GM18502 (cell line): ENCODE measurements around the gene ACY1.
"Not testable (repeated sequence)": the region's sequence is repeated elsewhere in the genome, so short reads cannot be mapped to it uniquely, and the experiment has no call there.

ENCODE experiments used
- ATAC-seq: cut with Tn5 transposase; IDR thresholded peaks from one replicate; pipeline ENCODE4 v1.9.1; 2021; ENCODE audit warnings: mild to moderate bottlenecking; ENCODE audit not compliant: unreplicated experiment, poor library complexity

Gene ACY1

GRCh38 chr3:51980253-51980652 is 3.1 kb upstream of the ACY1 start:
- no peak for ATAC-seq

GRCh38 chr3:51982352-51982837 is 940 bp upstream of the ACY1 start:
- ATAC-seq: peak; percentile 52

DNA sequence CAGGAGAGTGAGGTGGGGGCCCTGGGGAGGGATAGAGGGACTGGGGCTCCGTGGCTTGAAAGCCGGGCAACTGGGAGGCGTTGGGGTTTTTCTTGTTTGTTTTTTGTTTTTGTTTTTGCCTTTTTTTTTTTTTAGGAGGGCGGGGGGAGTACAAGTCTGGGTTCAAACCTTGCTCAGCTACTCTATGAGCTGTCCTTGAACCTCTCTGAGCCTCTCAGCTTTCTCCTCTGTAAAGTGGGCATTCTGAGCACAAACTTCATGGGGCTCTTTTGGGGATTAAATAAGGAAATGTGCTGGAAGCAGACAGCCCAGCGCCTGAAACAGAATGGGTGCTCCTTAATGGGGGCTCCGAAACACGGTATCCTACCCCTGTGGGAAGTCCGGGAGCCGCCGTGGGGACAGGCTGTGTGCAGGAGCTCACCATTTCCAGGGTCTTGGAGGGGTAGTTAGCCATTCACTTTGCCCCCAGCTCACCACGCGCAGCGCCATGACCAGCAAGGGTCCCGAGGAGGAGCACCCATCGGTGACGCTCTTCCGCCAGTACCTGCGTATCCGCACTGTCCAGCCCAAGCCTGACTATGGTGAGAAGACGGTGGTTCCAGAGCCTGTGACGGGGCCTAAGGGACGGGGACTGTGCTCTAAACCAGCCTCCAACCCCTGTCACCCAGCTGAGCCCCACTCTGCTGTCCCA is 388 bp downstream of the ACY1 start:
- no peak for ATAC-seq

- no peak for ATAC-seq
Observed at GRCh38 chr3:51984269-51984647, 923 bp downstream of the ACY1 start.

DNA sequence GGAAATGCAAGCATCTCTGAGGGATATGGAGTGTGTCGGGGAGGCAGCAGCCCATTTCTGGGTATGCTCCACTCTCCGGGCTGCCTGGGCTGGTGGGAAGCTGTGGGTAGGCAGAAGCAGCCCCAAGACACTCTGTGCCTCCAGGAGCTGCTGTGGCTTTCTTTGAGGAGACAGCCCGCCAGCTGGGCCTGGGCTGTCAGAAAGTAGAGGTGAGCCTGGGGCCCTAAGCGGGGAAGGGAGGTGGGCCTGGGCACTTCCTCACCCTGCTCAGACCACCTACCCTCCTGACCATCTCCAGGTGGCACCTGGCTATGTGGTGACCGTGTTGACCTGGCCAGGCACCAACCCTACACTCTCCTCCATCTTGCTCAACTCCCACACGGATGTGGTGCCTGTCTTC is 1.7 kb downstream of the ACY1 start:
- ATAC-seq: no peak

DNA sequence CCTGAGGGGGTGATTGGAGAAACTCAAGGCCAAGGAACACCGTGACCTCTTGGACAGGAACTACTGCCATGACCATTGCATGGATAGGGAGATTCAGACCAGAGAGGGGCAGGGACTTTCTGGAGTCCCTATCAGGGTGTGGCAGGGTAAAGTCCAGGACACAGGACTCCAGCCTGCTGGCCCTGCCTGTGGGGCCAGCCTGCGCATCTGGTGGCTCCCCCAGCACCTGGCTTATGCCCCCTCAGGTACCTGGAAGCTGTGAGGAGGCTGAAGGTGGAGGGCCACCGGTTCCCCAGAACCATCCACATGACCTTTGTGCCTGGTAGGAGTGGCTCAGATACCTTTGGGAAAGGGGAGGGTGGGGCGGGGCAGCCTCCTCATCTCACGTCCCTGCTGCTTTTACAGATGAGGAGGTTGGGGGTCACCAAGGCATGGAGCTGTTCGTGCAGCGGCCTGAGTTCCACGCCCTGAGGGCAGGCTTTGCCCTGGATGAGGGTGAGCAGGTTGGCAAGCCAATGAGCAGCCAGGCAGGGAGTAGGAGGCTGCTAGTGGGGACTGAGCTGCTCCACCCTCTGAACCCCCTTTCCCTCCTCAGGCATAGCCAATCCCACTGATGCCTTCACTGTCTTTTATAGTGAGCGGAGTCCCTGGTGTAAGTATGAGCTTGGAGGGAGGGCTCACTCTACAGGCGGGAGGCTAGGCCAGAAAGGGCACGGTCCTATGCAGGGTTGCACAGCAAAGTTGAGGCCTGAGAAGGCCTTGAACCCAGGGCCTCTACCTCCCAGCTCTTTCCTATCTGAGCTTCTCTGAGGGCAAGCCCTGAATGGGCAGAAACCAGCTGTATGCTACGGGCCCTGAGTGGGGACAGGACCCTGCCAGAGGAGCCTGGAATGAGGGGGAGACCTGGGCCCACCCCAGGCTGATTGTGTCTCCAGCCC is 2.9 kb downstream of the ACY1 start:
- no peak for ATAC-seq

DNA sequence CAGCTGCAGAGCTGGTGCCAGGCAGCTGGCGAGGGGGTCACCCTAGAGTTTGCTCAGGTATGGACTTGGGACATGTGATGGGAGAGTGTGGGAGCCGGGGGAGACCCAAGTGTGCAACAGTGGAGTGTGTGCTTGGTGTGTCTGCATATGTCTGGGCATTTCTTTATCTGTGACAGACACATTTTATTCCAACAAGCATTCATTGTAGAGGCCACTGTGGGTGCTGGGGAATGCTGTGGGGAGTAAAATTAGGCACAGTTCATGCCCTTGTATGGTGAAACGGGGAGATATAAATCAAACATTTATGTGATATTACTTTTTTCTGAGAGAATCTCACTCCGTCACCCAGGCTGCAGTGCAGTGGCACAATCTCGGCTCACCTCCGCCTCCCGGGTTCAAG is 4.2 kb downstream of the ACY1 start:
- ATAC-seq: no peak

- no peak for ATAC-seq
Observed at GRCh38 chr3:51988286-51989146, 5.2 kb downstream of the ACY1 start.

DNA sequence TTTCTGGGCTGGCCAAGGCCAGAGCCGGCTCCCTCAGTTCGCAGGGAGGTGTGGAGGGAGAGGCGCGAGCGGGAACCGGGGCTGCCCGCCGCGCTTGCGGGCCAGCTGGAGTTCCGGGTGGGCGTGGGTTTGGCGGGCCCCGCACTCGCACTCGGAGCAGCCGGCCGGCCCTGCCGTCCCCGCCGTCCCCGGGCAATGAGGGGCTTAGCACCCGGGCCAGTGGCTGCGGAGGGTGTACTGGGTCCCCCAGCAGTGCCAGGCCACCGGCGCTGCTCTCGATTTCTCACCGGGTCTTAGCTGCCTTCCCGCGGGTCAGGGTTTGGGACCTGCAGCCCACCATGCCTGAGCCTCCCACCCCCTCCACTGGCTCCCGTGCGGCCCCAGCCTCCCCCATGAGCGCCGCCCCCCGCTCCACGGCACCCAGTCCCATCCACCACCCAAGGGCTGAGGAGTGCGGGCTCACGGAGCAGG is 7.2 kb downstream of the ACY1 start:
- ATAC-seq: not testable (repeated sequence)

- ATAC-seq: no peak
Observed at GRCh38 chr3:51992017-51992682, 8.8 kb downstream of the ACY1 start.

- not testable (repeated sequence) for ATAC-seq
Observed at GRCh38 chr3:51993657-51994056, 10.3 kb downstream of the ACY1 start.

DNA sequence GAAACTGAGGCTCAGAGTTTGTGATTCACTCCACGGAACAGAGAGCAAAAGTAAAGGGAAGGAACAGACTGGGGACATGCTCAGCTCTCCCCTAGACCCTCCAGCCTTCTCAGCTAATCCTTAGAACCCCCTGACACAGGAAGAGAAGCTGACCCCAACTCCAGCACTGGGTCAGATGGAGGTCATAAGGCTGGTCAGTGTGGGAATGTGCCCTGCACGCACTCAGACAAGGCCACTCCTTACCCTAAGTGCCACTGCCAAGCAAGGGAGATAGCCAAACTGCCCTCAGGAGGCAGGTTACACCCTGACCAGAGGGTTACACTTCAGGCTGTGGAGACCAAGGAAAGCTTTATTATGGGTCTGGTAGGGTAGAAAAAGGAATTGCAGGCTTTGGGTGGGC is 11.2 kb downstream of the ACY1 start:
- ATAC-seq: no peak

DNA sequence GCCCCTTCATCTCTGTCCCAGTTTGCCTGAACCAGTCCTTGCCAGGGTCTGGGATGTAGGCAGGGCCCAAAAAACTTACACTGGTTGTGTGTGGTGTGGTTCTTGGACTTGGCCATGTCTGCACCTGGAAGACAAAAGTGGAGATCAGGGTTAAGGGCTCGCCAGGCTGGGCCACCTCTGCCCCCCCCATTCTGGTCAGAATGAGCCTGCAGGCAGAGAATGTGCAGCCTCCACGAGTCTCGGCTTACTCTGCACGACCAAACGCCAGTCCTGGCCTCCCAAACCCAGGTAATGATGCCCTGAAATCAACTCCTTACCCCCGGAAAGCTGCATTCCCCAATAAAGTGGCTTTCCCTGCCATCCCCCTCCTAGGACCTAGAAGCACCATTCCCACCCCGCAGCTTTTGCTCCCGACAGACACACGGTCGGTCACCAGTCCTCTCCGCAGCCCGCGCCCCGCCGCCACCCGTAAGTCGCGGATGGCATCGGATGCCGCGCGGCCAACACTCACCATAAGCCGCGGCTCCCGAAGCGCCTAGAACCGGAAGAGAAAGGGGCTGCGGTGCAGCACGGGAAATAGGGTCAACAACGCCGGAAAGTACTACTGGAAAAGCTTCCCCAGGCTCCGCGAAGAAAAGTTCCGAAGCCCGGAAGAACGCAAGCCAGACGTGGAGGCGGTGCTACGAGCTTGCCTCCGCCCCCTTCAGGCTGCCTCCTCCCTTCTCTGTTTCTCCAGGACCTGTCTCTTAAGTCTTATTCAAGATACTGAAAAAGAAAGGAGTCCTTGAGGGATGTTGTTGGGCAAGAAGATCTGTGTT is 12.2 kb downstream of the ACY1 start, which contains the start of gene RPL29:
Gene RPL29 (minus strand): TSS at position 550 of the 818 bp plus-strand sequence. CDS start 434 bp downstream, at position 116.
- peak; percentile 81 for ATAC-seq

- no peak for ATAC-seq
Observed at GRCh38 chr3:51997172-51997571, 13.8 kb downstream of the ACY1 start.

- ATAC-seq: no peak
Observed at GRCh38 chr3:51997935-51998596, 14.7 kb downstream of the ACY1 start.

- no peak for ATAC-seq
Observed at GRCh38 chr3:51998774-51999173, 15.4 kb downstream of the ACY1 start.

- ATAC-seq: no peak
Observed at GRCh38 chr3:51999846-52000245, 16.5 kb downstream of the ACY1 start.

DNA sequence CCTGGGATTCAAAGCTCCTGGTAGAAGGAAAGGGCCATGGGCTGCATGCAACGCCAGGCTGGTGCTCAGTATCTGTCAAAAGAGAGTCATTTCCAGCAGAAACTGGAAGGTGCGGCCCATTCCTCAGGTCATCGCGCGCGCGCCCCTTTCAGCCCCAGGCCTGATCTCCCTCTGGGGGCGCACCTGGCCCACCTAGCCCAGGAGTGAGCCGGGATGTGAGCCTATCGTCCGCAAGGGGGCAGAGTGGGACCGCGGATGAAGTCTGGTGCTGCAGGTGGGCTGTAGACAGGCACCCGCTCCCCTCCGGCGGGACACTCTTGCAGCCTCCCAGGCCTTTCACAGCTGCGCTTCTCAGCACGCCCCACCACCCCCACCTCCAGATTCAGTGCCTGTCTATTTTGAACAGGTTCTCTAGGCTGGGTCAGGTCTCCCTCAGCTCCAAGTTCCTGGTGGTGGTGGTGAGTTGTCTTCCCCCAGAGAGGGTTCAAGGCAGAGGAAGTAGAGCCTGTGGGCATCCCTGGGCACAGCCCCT is 18.2 kb downstream of the ACY1 start:
- peak; percentile 84 for ATAC-seq
